Natural killer cell (primary cell): ENCODE measurements around the gene KRT72. TPM values are rescaled to one million over a fixed set of nuclear protein-coding genes. Genes with fewer than 3 reads are reported as not detected.
A peak's percentile ranks its signal among the peaks of the same experiment; 100 is the strongest.

Experiments
- ATAC-seq, 3 donors: fragments of 150-1000 bp in 2 of 3; fragments of 200-7000 bp in 1 of 3; cut with Tn5 transposase; 1 replicate in 1 of 3; 2 replicates in 2 of 3; pipeline ENCODE4 v1.10.0; 2021; ENCODE audit warnings: mild to moderate bottlenecking in 2 of 3, moderate library complexity in 2 of 3
- DNase-seq, 2 donors: peaks; one replicate each; pipeline versions ENCODE4 v3.0.0 to v3.0.0-alpha.2; 2013 to 2021; ENCODE audit warnings: mixed read lengths in 1 of 2
- H3K27ac ChIP-seq: one replicate; pipeline ENCODE4 v1.5.1; 2013; ENCODE audit warnings: mild to moderate bottlenecking, low read length
- H3K27me3 ChIP-seq: one replicate; pipeline ENCODE4 v1.6.1; 2013; ENCODE audit warnings: low read length; ENCODE audit not compliant: control insufficient read depth, insufficient read depth
- H3K36me3 ChIP-seq: one replicate; pipeline ENCODE4 v1.6.1; 2013; ENCODE audit warnings: low read length; ENCODE audit not compliant: control insufficient read depth, insufficient read depth
- H3K4me1 ChIP-seq: one replicate; pipeline ENCODE4 v1.6.1; 2013; ENCODE audit warnings: low read length; ENCODE audit not compliant: control insufficient read depth, insufficient read depth
- H3K4me3 ChIP-seq: one replicate; pipeline ENCODE4 v1.5.1; 2013; ENCODE audit warnings: low read length
- H3K9me3 ChIP-seq: one replicate; pipeline ENCODE4 v1.6.1; 2013; ENCODE audit warnings: low read length; ENCODE audit not compliant: control insufficient read depth, insufficient read depth
- H3K27ac Mint-ChIP-seq, 2 donors: one replicate each; pipeline ENCODE4 v1.8.0; 2022; ENCODE audit warnings: mild to moderate bottlenecking in 2 of 2, mixed read lengths in 2 of 2, moderate library complexity in 1 of 2
- H3K27me3 Mint-ChIP-seq, 2 donors: one replicate each; pipeline ENCODE4 v1.8.0; 2022; ENCODE audit warnings: low read depth in 2 of 2, mixed read lengths in 2 of 2
- H3K36me3 Mint-ChIP-seq: one replicate; pipeline ENCODE4 v1.8.0; 2022; ENCODE audit warnings: mixed read lengths
- H3K4me1 Mint-ChIP-seq, 2 donors: one replicate each; pipeline ENCODE4 v1.8.0; 2022; ENCODE audit warnings: mixed read lengths in 2 of 2
- H3K4me3 Mint-ChIP-seq: one replicate; pipeline ENCODE4 v1.8.0; 2022; ENCODE audit warnings: mild to moderate bottlenecking, moderate library complexity, mixed read lengths
- H3K9me3 Mint-ChIP-seq, 2 donors: one replicate each; pipeline ENCODE4 v1.8.0; 2022; ENCODE audit warnings: mixed read lengths in 2 of 2
- WGBS: methylation state at CpG from one replicate; pipeline ENCODE4 v1.1.7; 2013; ENCODE audit warnings: missing lambda C conversion rate; ENCODE audit not compliant: insufficient coverage; 5-methylcytosine and 5-hydroxymethylcytosine counted together
- intact Hi-C: fragments of 100-400 bp; cut with micrococcal nuclease; formaldehyde crosslinking; loops from one replicate; pipeline ENCODE4 v1.14.2; 2022
- total RNA-seq, 4 donors: library from RNA; stranded (reverse); fragments of 120-200 nt in 1 of 4; gene quantifications; one replicate each; pipeline versions ENCODE4 v1.2.3 to v1.2.4, GENCODE V29; 2013 to 2022
- TF ChIP-seq, protein P1 (sequence below): fragments of 200-600 bp; IDR thresholded peaks from one replicate; pipeline ENCODE4 v1.8.0; 2022; ENCODE audit warnings: antibody characterized with exemption

The KRT72 gene
- total RNA-seq, 3 donors from 2014 or later (not counting 1 experiment from before 2014, with no cell fraction given), result 21.9 to 136 (median 38.0) TPM

DNA sequence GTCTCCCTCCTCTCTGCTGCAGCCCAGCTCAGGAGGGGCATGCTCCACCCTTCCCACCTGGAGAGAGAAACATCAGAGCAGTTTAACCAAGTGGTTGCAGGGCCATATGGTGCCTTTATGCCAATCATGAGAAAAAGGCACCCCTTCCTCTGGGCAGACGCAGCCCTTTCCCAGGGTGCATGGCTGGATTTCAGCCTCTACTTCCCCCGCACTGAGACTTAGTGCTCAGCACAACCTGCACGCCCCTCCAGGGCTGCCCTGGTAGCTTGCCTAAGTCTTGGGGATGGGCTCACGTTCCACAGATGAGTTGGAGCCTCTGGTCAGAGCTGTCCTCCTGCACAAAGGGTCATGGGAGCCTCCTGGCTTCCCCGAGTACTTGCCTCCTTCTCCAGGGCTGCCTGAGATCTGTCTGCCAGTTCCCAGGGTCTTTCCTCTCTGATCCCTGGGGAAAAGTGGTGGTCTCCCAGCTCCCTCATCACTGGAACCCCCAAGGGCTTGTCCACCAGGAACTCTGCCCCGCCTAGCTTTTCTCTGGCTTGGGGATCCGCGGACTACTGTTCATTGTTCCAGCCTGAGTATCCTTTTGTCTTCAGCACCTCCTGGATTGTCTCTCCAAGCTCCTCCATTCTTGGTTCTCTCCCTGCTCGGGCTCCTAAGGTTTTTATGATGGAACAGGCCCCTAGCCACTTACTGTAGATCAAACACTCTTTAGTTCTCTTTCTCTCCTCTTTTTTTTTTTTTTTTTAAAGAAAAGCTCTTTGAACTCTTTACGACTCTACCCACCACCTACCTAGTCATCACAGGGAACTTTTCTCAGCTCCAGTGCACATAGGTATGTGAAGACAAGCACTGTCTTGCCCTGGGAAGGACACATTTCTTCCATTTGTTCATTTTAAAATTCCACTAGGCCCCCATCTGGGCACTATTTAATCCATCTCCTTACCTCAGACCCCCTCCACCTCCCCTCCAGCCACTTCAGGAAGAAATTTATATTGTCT is 21.5 kb downstream of the KRT72 start:
- ATAC-seq (no peak), DNase-seq (peak in 1 of 2 donors; percentile 35)
- no peak overlapping the region for H3K4me3 ChIP-seq
- H3K27me3 ChIP-seq, result no peaks in the 10 kb centered on the region
- intact Hi-C loops, result loop anchor here (5.0 kb wide), 1 partner anchor 207 kb away; no protein-coding TSS in a partner anchor
- H3K4me1 ChIP-seq, result peaks cover 27% of the 10 kb centered on the region
- H3K27ac ChIP-seq, result no peak overlapping the region
- Mint-ChIP-seq H3K4me1 (peaks cover 31 to 32% of the 10 kb centered on the region in 2 donors), H3K9me3 (no peaks in the 10 kb centered on the region), H3K4me3 (no peak overlapping the region), H3K27me3 (peaks cover 18 to 28% of the 10 kb centered on the region in 2 donors), H3K36me3 (no peaks in the 10 kb centered on the region), H3K27ac (no peak overlapping the region)
- TF ChIP-seq, protein P1, sequence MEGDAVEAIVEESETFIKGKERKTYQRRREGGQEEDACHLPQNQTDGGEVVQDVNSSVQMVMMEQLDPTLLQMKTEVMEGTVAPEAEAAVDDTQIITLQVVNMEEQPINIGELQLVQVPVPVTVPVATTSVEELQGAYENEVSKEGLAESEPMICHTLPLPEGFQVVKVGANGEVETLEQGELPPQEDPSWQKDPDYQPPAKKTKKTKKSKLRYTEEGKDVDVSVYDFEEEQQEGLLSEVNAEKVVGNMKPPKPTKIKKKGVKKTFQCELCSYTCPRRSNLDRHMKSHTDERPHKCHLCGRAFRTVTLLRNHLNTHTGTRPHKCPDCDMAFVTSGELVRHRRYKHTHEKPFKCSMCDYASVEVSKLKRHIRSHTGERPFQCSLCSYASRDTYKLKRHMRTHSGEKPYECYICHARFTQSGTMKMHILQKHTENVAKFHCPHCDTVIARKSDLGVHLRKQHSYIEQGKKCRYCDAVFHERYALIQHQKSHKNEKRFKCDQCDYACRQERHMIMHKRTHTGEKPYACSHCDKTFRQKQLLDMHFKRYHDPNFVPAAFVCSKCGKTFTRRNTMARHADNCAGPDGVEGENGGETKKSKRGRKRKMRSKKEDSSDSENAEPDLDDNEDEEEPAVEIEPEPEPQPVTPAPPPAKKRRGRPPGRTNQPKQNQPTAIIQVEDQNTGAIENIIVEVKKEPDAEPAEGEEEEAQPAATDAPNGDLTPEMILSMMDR, result no peak
- H3K36me3 ChIP-seq, result no peaks in the 10 kb centered on the region
- WGBS, result 84% methylated on average over 10 of the region's 10 CpGs
- no peaks in the 10 kb centered on the region for H3K9me3 ChIP-seq

DNA sequence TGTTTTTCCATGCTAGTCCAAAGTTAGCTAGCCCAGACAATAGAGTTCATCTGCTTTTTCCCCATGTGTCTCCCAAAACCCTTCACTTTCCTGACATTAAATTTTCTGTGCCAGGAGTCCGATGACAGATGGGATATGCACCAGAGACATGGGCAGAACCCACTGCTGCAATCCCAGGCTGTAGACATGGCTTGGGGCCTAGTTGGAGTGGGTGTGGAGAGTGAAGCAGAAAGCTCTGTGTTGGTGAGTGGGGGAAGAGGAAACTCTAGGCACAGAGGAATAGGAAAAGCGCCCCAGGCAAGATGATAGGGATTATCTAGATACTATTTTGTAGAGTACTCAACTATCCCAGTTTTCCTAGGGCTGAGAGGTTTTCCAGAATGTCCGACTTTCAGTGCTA is 22.8 kb downstream of the KRT72 start:
- intact Hi-C loops, result no loop called here
- Mint-ChIP-seq H3K4me1 (peaks cover 34% of the 10 kb centered on the region in 2 donors), H3K27me3 (peaks cover 18 to 28% of the 10 kb centered on the region in 2 donors)

DNA sequence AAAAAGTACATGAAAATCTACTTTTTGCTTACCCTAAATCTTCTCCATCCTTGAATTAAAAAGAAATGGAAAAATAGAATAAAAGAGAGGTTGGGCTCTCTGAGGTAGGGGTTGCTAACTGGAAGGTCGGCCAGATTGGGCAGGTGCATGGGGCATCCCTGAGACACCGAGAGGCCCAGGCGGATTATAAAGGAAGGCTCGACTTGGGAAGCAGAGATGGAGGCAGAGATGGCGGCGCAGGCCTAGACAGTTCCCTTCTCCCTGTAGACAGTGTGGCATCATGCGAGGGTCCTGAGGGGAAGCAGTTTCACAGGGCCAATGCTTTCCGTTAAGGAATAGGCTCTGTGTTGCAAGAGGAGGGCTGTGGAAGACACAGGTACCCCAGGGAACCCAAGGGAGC is 23.9 kb downstream of the KRT72 start:
- intact Hi-C loops, result no loop called here
- ATAC-seq, result no peak
- H3K27me3 Mint-ChIP-seq, result peaks cover 28 to 39% of the 10 kb centered on the region in 2 donors

More for the DNA sequence above, 22.8 kb downstream of the KRT72 start:
- Histone ChIP-seq H3K4me1 (peaks cover 31% of the 10 kb centered on the region), H3K4me3 (no peak overlapping the region), H3K27me3 (peaks cover under 1% of the 10 kb centered on the region), H3K36me3 (no peaks in the 10 kb centered on the region), H3K9me3 (no peaks in the 10 kb centered on the region), H3K27ac (no peak overlapping the region)
- Mint-ChIP-seq H3K36me3 (no peaks in the 10 kb centered on the region), H3K4me3 (no peak overlapping the region), H3K9me3 (no peaks in the 10 kb centered on the region), H3K27ac (no peak overlapping the region)
- TF ChIP-seq, protein P1, result no peak
- 82% methylated on average over 2 of the region's 3 CpGs for WGBS
- DNase-seq (no peak), ATAC-seq (no peak)

More for the DNA sequence above, 23.9 kb downstream of the KRT72 start:
- peaks cover 5% of the 10 kb centered on the region for H3K27me3 ChIP-seq
- Mint-ChIP-seq H3K4me1 (peaks cover 29 to 33% of the 10 kb centered on the region in 2 donors), H3K27ac (no peak overlapping the region), H3K9me3 (no peaks in the 10 kb centered on the region), H3K36me3 (no peaks in the 10 kb centered on the region), H3K4me3 (no peak overlapping the region)
- no peak overlapping the region for H3K27ac ChIP-seq
- H3K36me3 ChIP-seq, result no peaks in the 10 kb centered on the region
- WGBS, result 91% methylated on average over 8 of the region's 8 CpGs
- H3K9me3 ChIP-seq, result no peaks in the 10 kb centered on the region
- peaks cover 23% of the 10 kb centered on the region for H3K4me1 ChIP-seq
- TF ChIP-seq, protein P1, result no peak
- DNase-seq, result no peak
- H3K4me3 ChIP-seq, result no peak overlapping the region
